GM12878 (cell line): ENCODE results near the gene MAPT. TPM values are rescaled to one million over a fixed set of nuclear protein-coding genes. Genes with fewer than 3 reads are reported as not detected.

Source experiments
- ATAC-seq: fragments of 200-7000 bp; cut with Tn5 transposase; 3 replicates; pipeline ENCODE4 v1.9.1; 2020; ENCODE audit warnings: mild to moderate bottlenecking, moderate library complexity
- BruUV-seq: library from RNA; stranded (reverse); fragments of 400-500 nt; replicated peaks from 2 replicates; lab custom pipeline; 2021; lab: Mats Ljungman, UMichigan
- CTCF ChIA-PET: fragments of 300-600 bp; sonication (Branson Sonifier 250); formaldehyde crosslinking; extraction: SDS; loops from one replicate; lab custom pipeline; 2021; ENCODE audit warnings: inconsistent platforms; lab: Yijun Ruan, JAX
- POLR2A ChIA-PET: fragments of 350-600 bp; formaldehyde crosslinking; extraction: SDS; loops from one replicate; lab custom pipeline; 2021; ENCODE audit warnings: inconsistent platforms; lab: Charles Lee
- RAD21 ChIA-PET: fragments of 300-600 bp; sonication (Branson Sonifier 250); formaldehyde crosslinking; loops from one replicate; lab custom pipeline; 2023; ENCODE audit warnings: antibody characterized with exemption; ENCODE audit not compliant: unreplicated experiment; lab: Charles Lee
- SMC1A ChIA-PET: fragments of 300-600 bp; sonication (Branson Sonifier 250); formaldehyde crosslinking; loops from one replicate; lab custom pipeline; 2023; ENCODE audit not compliant: unreplicated experiment, uncharacterized antibody; lab: Charles Lee
- DNase-seq: peaks from one replicate; pipeline ENCODE4 v3.0.0-alpha.2; 2011; ENCODE audit warnings: low read depth, low spot score
- FAIRE-seq: peaks from 3 replicates; lab custom pipeline; 2011; peaks lifted over from hg19 to GRCh38; lab: Jason Lieb, UNC
- H2AFZ ChIP-seq: 2 replicates; pipeline ENCODE4 v1.6.0; 2011; ENCODE audit warnings: low read depth, low read length, control low read depth; ENCODE audit not compliant: control insufficient read depth
- H3K27ac ChIP-seq: 2 replicates; pipeline ENCODE4 v1.5.1; 2011; ENCODE audit warnings: control low read depth; ENCODE audit not compliant: control insufficient read depth, insufficient read depth
- H3K27me3 ChIP-seq, 2 experiments: replicated peaks in 1 of 2; 2 replicates each; pipeline versions ENCODE4 v1.6.0 to v1.6.1; 2011; ENCODE audit warnings: low read length in 1 of 2; ENCODE audit not compliant: control insufficient read depth in 2 of 2, insufficient read depth in 2 of 2
- H3K36me3 ChIP-seq, 2 experiments: 2 replicates each; pipeline ENCODE4 v1.5.1; 2011; ENCODE audit warnings: low read length in 1 of 2; ENCODE audit not compliant: control insufficient read depth in 2 of 2, insufficient read depth in 2 of 2
- H3K4me1 ChIP-seq: 2 replicates; pipeline ENCODE4 v1.6.1; 2011; ENCODE audit warnings: mild to moderate bottlenecking, low read length, moderate library complexity, mixed read lengths; ENCODE audit not compliant: control insufficient read depth, insufficient read depth
- H3K4me2 ChIP-seq: 2 replicates; pipeline ENCODE4 v1.6.0; 2011; ENCODE audit warnings: control low read depth; ENCODE audit not compliant: control insufficient read depth, insufficient read depth
- H3K4me3 ChIP-seq: fragments of 200-600 bp; sonication (generic); 2 replicates; pipeline ENCODE4 v1.5.1; 2016
- H3K79me2 ChIP-seq: 2 replicates; pipeline ENCODE4 v1.6.0; 2011; ENCODE audit warnings: low read length; ENCODE audit not compliant: control insufficient read depth, insufficient read depth
- H3K9ac ChIP-seq: 2 replicates; pipeline ENCODE4 v1.8.0; 2011; ENCODE audit warnings: low read length, control low read depth, mixed read lengths; ENCODE audit not compliant: control insufficient read depth, insufficient read depth
- H3K9me3 ChIP-seq: replicated peaks from 3 replicates; pipeline ENCODE4 v1.5.1; 2011; ENCODE audit warnings: mild to moderate bottlenecking, low read length; ENCODE audit not compliant: control insufficient read depth, insufficient read depth
- H4K20me1 ChIP-seq: 2 replicates; pipeline ENCODE4 v1.6.0; 2011; ENCODE audit not compliant: control insufficient read depth, insufficient read depth
- BCL11A ChIP-seq: IDR thresholded peaks from 2 replicates; pipeline ENCODE4 v1.6.1; 2011; ENCODE audit warnings: low read depth, low read length
- FOXK2 ChIP-seq: fragments of 450-650 bp; IDR thresholded peaks from 2 replicates; pipeline ENCODE4 v1.6.1; 2017; ENCODE audit warnings: mild to moderate bottlenecking, moderate library complexity
- HDGF ChIP-seq: fragments of 450-650 bp; IDR thresholded peaks from 2 replicates; pipeline ENCODE4 v1.6.1; 2016; ENCODE audit warnings: antibody characterized with exemption
- IKZF1 ChIP-seq: fragments of 450-650 bp; conservative IDR thresholded peaks from 2 replicates; pipeline ENCODE4 v1.6.1; 2017; ENCODE audit warnings: antibody characterized with exemption, mild to moderate bottlenecking
- KDM1A ChIP-seq: fragments of 200-600 bp; sonication (generic); IDR thresholded peaks from 2 replicates; pipeline ENCODE4 v1.6.1; 2016; ENCODE audit warnings: borderline replicate concordance
- NFYA ChIP-seq: IDR thresholded peaks from 2 replicates; pipeline ENCODE4 v1.6.1; 2011; ENCODE audit warnings: low read depth, mild to moderate bottlenecking, low read length, improper control_type of control experiment, borderline replicate concordance
- PAX5 ChIP-seq: IDR thresholded peaks from 2 replicates; pipeline ENCODE4 v1.6.1; 2011; ENCODE audit warnings: low read depth, low read length, borderline replicate concordance
- PML ChIP-seq: IDR thresholded peaks from 2 replicates; pipeline ENCODE4 v1.6.1; 2012; ENCODE audit warnings: low read length, inconsistent platforms
- POLR2A ChIP-seq: IDR thresholded peaks from 2 replicates; pipeline ENCODE4 v1.6.1; 2011; ENCODE audit warnings: low read depth, mild to moderate bottlenecking, low read length
- POLR2AphosphoS2 ChIP-seq: IDR thresholded peaks from 2 replicates; pipeline ENCODE4 v1.6.1; 2011; ENCODE audit warnings: low read depth, mild to moderate bottlenecking, low read length, improper control_type of control experiment, moderate library complexity
- POU2F2 ChIP-seq: IDR thresholded peaks from 3 replicates; pipeline ENCODE4 v1.6.1; 2011; ENCODE audit warnings: low read depth, mild to moderate bottlenecking, low read length, borderline replicate concordance
- SIN3A ChIP-seq: IDR thresholded peaks from 2 replicates; pipeline ENCODE4 v1.6.1; 2012; ENCODE audit warnings: low read depth, low read length, improper control_type of control experiment
- SPI1 ChIP-seq: IDR thresholded peaks from 2 replicates; pipeline ENCODE4 v1.6.1; 2011; ENCODE audit warnings: low read depth, mild to moderate bottlenecking, low read length, moderate library complexity, borderline replicate concordance; ENCODE audit not compliant: insufficient read depth
- SRF ChIP-seq, 2 experiments: IDR thresholded peaks; 2 replicates each; pipeline ENCODE4 v1.6.1; 2011; ENCODE audit warnings: low read depth in 2 of 2, low read length in 2 of 2, mild to moderate bottlenecking in 1 of 2, moderate library complexity in 1 of 2
- SUPT20H ChIP-seq: IDR thresholded peaks from 2 replicates; pipeline ENCODE4 v1.6.1; 2011; ENCODE audit warnings: low read depth, mild to moderate bottlenecking, low read length, moderate library complexity, borderline replicate concordance; ENCODE audit not compliant: control insufficient read depth
- TCF12 ChIP-seq: IDR thresholded peaks from 2 replicates; pipeline ENCODE4 v1.6.1; 2011; ENCODE audit warnings: low read depth, mild to moderate bottlenecking, low read length
- WGBS: methylation state at CpG from one replicate; pipeline ENCODE4 v1.1.6; 2016; ENCODE audit warnings: low lambda C conversion rate; ENCODE audit not compliant: insufficient replicate concordance, insufficient coverage; ENCODE audit errors: missing lambda C conversion rate; 5-methylcytosine and 5-hydroxymethylcytosine counted together
- in situ Hi-C: fragments of 300-500 bp; cut with MboI; formaldehyde crosslinking; loops from 9 replicates; pipeline ENCODE4 v1.14.3; 2018; ENCODE audit warnings: mixed read lengths
- intact Hi-C: fragments of 100-400 bp; cut with micrococcal nuclease; formaldehyde crosslinking; loops from one replicate; pipeline ENCODE4 v1.14.2; 2022; ENCODE audit not compliant: unreplicated experiment
- polyA plus RNA-seq, 11 experiments: library from polyadenylated mRNA; depleted of rRNA in 4 of 11; unstranded in 6 of 11; stranded (reverse) in 5 of 11; fragments of >200 nt; fragmentation: Nextera tagmentation in 4 of 11; fragmentation: Illumina TruSeq in 1 of 11; extraction: Ambion mirVana in 4 of 11; extraction: Trizol in 1 of 11; gene quantifications; 1 replicate in 1 of 11; 2 replicates in 10 of 11; pipeline versions ENCODE4 v1.2.1 to v1.2.3, GENCODE V29; 2011 to 2016; ENCODE audit warnings: inconsistent platforms in 2 of 11, missing spikeins in 2 of 11, low read depth in 1 of 11
- total RNA-seq, 4 experiments: library from RNA; depleted of rRNA in 3 of 4; stranded (reverse); fragments of >200 nt in 3 of 4; fragmentation: Illumina TruSeq in 1 of 4; extraction: Trizol in 1 of 4; gene quantifications; 2 replicates each; pipeline versions ENCODE4 v1.2.1 to v1.2.3, GENCODE V29; 2013 to 2021
- TF ChIP-seq, protein P1 (sequence below): IDR thresholded peaks from 2 replicates; pipeline ENCODE4 v1.6.1; 2012; ENCODE audit warnings: improper control_type of control experiment, low read depth, low read length; ENCODE audit not compliant: insufficient replicate concordance

Gene MAPT
- total and polyA plus RNA-seq, 10 of the 15 experiments (the other 5 are each of a cell fraction or from before 2014, with no cell fraction given): under 0.01 to 0.05 (median 0.03) TPM; not detected in 7

DNA sequence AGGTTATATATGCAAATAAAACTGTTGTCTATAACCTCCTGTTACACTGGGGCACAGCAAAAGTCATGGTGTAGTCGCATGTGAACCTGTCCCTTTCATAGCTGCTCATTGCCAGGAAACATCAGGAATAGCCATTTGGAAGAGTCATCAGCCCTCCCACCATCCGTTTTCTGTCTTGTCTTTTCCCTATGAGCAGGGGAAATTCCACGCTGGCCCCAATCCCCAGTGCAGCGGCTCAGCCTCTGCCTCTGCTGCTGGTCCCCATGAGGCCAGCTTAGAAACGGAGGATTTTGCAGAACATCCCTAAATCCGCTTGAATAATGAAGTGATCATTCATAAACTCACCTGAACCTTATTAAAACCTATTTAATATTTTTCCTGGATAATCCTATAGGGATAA lies 10.5 kb downstream of the MAPT start:
- CTCF ChIA-PET: no interaction called here
- no peak overlapping the region for H3K9ac ChIP-seq
- SMC1A ChIA-PET: no interaction called here
- in situ Hi-C loops: no loop called here
- H3K27me3 ChIP-seq: peaks cover 0 to 5% of the 10 kb centered on the region in 2 experiments
- intact Hi-C loops: no loop called here
- no peaks in the 10 kb centered on the region for H3K79me2 ChIP-seq
- no peak for DNase-seq
- no peaks in the 10 kb centered on the region for H3K9me3 ChIP-seq
- WGBS: 29% methylated on average over 6 of the region's 6 CpGs
- no peak for ATAC-seq
- H4K20me1 ChIP-seq: no peaks in the 10 kb centered on the region
- RAD21 ChIA-PET: no interaction called here
- H2AFZ ChIP-seq: no peak overlapping the region
- TF ChIP-seq FOXK2 (no peak), POLR2AphosphoS2 (no peak), HDGF (no peak), SUPT20H (no peak), IKZF1 (no peak), PAX5 (no peak), POLR2A (no peak), SPI1 (no peak)
- H3K4me1 ChIP-seq: no peaks in the 10 kb centered on the region
- POLR2A ChIA-PET: no interaction called here
- H3K36me3 ChIP-seq: no peaks in the 10 kb centered on the region
- no TSS peak for BruUV-seq
- H3K27ac ChIP-seq: no peak overlapping the region
- H3K4me2 ChIP-seq: no peak overlapping the region
- no peak for FAIRE-seq
- no peak overlapping the region for H3K4me3 ChIP-seq

DNA sequence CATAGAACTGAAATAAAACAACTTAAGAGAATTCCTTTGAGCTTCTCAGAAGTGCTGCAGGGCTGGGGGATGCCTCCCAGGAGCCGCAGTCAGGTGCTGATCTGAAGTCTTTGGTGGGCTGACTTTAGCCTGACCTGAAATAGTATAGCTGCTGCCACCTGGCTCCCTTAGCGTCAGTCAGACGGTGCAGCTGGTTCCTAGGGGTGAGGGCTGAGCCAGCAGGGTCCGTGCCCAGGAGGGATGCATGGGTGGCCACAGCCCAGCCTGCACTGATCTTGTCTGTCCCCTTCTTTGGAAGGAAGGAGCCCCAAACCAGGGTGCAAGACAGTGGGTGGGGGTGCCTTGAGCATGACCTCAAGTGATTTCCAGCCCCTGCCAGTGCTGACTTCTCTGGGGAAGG lies 11.5 kb downstream of the MAPT start:
- Histone ChIP-seq H3K27ac (no peak overlapping the region), H3K9me3 (no peaks in the 10 kb centered on the region), H3K79me2 (no peaks in the 10 kb centered on the region), H3K4me3 (no peak overlapping the region), H3K4me1 (no peaks in the 10 kb centered on the region), H3K36me3 (no peaks in the 10 kb centered on the region), H3K4me2 (no peak overlapping the region), H4K20me1 (no peaks in the 10 kb centered on the region), H3K27me3 (peaks cover 0 to 2% of the 10 kb centered on the region in 2 experiments; a peak in 3 of 4 replicates), H2AFZ (no peak overlapping the region), H3K9ac (no peak overlapping the region)
- WGBS: 34% methylated on average over 4 of the region's 4 CpGs
- CTCF ChIA-PET: no interaction called here
- SMC1A ChIA-PET: no interaction called here
- DNase-seq: no peak
- in situ Hi-C loops: no loop called here
- RAD21 ChIA-PET: no interaction called here
- no peak for ATAC-seq
- POLR2A ChIA-PET: no interaction called here
- intact Hi-C loops: no loop called here
- no TSS peak for BruUV-seq
- FAIRE-seq: no peak
- TF ChIP-seq NFYA (no peak), SIN3A (no peak), POU2F2 (no peak), SRF (IDR thresholded peaks at IDR 0.05; ENCODE audit: low read depth in 2 of 2, low read length in 2 of 2) (no peak), BCL11A (no peak), PML (no peak), KDM1A (no peak), TCF12 (no peak)
- TF ChIP-seq, protein P1, sequence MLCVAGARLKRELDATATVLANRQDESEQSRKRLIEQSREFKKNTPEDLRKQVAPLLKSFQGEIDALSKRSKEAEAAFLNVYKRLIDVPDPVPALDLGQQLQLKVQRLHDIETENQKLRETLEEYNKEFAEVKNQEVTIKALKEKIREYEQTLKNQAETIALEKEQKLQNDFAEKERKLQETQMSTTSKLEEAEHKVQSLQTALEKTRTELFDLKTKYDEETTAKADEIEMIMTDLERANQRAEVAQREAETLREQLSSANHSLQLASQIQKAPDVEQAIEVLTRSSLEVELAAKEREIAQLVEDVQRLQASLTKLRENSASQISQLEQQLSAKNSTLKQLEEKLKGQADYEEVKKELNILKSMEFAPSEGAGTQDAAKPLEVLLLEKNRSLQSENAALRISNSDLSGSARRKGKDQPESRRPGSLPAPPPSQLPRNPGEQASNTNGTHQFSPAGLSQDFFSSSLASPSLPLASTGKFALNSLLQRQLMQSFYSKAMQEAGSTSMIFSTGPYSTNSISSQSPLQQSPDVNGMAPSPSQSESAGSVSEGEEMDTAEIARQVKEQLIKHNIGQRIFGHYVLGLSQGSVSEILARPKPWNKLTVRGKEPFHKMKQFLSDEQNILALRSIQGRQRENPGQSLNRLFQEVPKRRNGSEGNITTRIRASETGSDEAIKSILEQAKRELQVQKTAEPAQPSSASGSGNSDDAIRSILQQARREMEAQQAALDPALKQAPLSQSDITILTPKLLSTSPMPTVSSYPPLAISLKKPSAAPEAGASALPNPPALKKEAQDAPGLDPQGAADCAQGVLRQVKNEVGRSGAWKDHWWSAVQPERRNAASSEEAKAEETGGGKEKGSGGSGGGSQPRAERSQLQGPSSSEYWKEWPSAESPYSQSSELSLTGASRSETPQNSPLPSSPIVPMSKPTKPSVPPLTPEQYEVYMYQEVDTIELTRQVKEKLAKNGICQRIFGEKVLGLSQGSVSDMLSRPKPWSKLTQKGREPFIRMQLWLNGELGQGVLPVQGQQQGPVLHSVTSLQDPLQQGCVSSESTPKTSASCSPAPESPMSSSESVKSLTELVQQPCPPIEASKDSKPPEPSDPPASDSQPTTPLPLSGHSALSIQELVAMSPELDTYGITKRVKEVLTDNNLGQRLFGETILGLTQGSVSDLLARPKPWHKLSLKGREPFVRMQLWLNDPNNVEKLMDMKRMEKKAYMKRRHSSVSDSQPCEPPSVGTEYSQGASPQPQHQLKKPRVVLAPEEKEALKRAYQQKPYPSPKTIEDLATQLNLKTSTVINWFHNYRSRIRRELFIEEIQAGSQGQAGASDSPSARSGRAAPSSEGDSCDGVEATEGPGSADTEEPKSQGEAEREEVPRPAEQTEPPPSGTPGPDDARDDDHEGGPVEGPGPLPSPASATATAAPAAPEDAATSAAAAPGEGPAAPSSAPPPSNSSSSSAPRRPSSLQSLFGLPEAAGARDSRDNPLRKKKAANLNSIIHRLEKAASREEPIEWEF: no peak
